ENCODE results near the gene LDHD. TPM values are rescaled to one million over a fixed set of nuclear protein-coding genes. Genes with fewer than 3 reads are reported as not detected.

Gene LDHD
- total and polyA plus RNA-seq, 9 of the 15 experiments (the other 6 are each of a cell fraction or from before 2014, with no cell fraction given), result 0.19 to 0.86 (median 0.54) TPM; not detected in 3

DNA sequence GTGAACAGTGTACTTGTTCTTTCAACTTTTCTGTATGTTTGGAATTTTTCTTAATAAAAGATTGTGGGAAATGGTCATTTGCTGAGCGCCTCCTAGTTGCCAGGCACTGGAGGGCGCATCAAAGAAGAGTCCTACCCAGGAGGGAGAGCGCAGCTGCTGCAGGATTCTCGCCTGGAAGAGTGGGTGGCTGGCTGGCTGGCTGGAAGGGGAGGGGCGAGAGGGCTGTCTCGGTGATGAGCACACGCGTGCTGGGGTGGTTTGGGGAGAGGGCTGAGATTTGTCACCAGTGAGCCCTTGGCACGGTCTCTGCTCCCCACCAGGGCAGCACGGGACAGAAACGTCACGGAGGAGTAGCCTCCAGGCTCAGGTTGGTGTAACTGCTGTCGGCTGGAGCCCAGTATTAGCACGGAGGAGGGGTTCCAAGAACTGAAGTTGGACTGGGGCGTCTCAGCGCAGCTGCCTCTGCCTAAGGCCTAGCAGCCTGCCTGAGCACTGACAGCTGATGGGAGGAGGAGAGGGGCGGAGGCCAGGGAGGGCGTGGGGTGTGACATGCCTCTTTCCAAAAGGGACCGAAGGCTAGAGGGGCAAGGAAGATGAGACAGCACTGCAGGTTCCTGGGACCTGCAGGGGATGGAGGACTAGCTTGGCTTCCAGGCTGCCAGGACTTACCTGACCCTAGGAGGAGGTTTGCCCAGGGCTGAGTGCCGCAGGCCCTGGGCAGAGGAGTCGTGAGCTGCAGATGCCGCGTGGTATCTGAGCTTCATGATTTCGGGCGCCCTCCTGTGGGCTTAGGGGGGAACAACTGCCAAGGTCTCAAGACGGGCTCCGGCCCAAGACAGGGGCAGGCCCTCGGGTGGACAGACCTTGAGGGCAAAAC, 5.7 kb downstream of the LDHD start (continued):
- TF ChIP-seq U2AF1 (optimal IDR thresholded peaks at IDR 0.05; ENCODE audit: low read depth, low read length) (no peak), ERF (CRISPR knock-in tag; IDR thresholded peaks at IDR 0.05) (peak; percentile 24; the same call in 1 of the 2 replicates), U2AF2 (optimal IDR thresholded peaks at IDR 0.05; ENCODE audit: low read depth, low read length) (no peak), ESRRA (IDR thresholded peaks at IDR 0.05; ENCODE audit: borderline replicate concordance, low read depth) (peak; percentile 43; the same call in 1 of the 2 replicates), CAMTA2 (CRISPR knock-in tag; conservative IDR thresholded peaks at IDR 0.05) (0 out of 2 replicates have a peak, but pooled peaks have one; percentile 29), ZNF444 (CRISPR knock-in tag; IDR thresholded peaks at IDR 0.05) (no peak), NCOA2 (IDR thresholded peaks at IDR 0.05; ENCODE audit: partially characterized antibody in 2 of 2) (no peak), SMARCC2 (IDR thresholded peaks at IDR 0.05; ENCODE audit: low read depth) (no peak), XRCC4 (IDR thresholded peaks at IDR 0.05; ENCODE audit: extremely low read depth, insufficient read depth, insufficient read length) (no peak), SMARCE1 (IDR thresholded peaks at IDR 0.05) (no peak), HDAC1 (IDR thresholded peaks at IDR 0.05) (peak in 1 of 2 experiments; percentile 99; a peak in 2 of 4 replicates)
- TF ChIP-seq, protein P1, sequence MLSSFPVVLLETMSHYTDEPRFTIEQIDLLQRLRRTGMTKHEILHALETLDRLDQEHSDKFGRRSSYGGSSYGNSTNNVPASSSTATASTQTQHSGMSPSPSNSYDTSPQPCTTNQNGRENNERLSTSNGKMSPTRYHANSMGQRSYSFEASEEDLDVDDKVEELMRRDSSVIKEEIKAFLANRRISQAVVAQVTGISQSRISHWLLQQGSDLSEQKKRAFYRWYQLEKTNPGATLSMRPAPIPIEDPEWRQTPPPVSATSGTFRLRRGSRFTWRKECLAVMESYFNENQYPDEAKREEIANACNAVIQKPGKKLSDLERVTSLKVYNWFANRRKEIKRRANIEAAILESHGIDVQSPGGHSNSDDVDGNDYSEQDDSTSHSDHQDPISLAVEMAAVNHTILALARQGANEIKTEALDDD (IDR thresholded peaks at IDR 0.05), result no peak
- TF ChIP-seq, protein P2, sequence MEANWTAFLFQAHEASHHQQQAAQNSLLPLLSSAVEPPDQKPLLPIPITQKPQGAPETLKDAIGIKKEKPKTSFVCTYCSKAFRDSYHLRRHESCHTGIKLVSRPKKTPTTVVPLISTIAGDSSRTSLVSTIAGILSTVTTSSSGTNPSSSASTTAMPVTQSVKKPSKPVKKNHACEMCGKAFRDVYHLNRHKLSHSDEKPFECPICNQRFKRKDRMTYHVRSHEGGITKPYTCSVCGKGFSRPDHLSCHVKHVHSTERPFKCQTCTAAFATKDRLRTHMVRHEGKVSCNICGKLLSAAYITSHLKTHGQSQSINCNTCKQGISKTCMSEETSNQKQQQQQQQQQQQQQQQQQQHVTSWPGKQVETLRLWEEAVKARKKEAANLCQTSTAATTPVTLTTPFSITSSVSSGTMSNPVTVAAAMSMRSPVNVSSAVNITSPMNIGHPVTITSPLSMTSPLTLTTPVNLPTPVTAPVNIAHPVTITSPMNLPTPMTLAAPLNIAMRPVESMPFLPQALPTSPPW (CRISPR knock-in tag; IDR thresholded peaks at IDR 0.05), result peak; percentile 65
- TF ChIP-seq, protein P3, sequence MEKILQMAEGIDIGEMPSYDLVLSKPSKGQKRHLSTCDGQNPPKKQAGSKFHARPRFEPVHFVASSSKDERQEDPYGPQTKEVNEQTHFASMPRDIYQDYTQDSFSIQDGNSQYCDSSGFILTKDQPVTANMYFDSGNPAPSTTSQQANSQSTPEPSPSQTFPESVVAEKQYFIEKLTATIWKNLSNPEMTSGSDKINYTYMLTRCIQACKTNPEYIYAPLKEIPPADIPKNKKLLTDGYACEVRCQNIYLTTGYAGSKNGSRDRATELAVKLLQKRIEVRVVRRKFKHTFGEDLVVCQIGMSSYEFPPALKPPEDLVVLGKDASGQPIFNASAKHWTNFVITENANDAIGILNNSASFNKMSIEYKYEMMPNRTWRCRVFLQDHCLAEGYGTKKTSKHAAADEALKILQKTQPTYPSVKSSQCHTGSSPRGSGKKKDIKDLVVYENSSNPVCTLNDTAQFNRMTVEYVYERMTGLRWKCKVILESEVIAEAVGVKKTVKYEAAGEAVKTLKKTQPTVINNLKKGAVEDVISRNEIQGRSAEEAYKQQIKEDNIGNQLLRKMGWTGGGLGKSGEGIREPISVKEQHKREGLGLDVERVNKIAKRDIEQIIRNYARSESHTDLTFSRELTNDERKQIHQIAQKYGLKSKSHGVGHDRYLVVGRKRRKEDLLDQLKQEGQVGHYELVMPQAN (IDR thresholded peaks at IDR 0.05; ENCODE audit: borderline replicate concordance), result peak; percentile 97
- TF ChIP-seq, protein P4, sequence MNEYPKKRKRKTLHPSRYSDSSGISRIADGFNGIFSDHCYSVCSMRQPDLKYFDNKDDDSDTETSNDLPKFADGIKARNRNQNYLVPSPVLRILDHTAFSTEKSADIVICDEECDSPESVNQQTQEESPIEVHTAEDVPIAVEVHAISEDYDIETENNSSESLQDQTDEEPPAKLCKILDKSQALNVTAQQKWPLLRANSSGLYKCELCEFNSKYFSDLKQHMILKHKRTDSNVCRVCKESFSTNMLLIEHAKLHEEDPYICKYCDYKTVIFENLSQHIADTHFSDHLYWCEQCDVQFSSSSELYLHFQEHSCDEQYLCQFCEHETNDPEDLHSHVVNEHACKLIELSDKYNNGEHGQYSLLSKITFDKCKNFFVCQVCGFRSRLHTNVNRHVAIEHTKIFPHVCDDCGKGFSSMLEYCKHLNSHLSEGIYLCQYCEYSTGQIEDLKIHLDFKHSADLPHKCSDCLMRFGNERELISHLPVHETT (CRISPR knock-in tag; conservative IDR thresholded peaks at IDR 0.05 in 1 of 2, IDR thresholded peaks at IDR 0.05 in 1 of 2), result no peak
- TF ChIP-seq, protein P5, sequence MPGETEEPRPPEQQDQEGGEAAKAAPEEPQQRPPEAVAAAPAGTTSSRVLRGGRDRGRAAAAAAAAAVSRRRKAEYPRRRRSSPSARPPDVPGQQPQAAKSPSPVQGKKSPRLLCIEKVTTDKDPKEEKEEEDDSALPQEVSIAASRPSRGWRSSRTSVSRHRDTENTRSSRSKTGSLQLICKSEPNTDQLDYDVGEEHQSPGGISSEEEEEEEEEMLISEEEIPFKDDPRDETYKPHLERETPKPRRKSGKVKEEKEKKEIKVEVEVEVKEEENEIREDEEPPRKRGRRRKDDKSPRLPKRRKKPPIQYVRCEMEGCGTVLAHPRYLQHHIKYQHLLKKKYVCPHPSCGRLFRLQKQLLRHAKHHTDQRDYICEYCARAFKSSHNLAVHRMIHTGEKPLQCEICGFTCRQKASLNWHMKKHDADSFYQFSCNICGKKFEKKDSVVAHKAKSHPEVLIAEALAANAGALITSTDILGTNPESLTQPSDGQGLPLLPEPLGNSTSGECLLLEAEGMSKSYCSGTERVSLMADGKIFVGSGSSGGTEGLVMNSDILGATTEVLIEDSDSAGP (CRISPR knock-in tag; IDR thresholded peaks at IDR 0.05), result no peak
